ENCODE measurements around the gene CCSER1.
"Not testable (repeated sequence)": the region's sequence is repeated elsewhere in the genome, so short reads cannot be mapped to it uniquely, and the experiment has no call there.

Gene CCSER1

DNA sequence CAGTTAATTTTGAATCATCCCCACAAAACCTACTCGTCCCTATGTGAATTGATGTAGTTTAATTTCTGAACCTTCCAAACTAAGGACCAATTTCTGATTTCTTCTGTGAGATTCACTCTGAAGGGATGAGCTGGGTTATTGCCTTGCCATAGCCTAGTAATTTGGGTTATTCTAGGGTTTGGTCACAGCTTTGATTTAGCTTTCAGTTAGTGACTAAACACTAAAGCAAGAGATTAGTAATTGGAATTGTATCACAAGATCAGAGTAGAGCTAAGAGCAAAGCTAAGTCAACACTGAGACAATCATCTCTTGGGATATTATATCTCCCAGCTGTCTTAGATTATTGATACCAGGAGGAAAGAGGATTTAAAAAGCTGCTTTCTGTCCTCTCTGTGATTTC, 588.0 kb downstream of the CCSER1 start:
- DNase-seq (ENCODE audit: low read depth), result no peak

GRCh38 chr4:90718931-90719330, 591.7 kb downstream of the CCSER1 start:
- DNase-seq (ENCODE audit: low read depth), result no peak

- DNase-seq (ENCODE audit: low read depth), result no peak
These were observed 600.7 kb downstream of the CCSER1 start for GRCh38 chr4:90727938-90728337.

GRCh38 chr4:90730752-90731151, 603.6 kb downstream of the CCSER1 start:
- no peak for DNase-seq (ENCODE audit: low read depth)

GRCh38 chr4:90733211-90733610, 606.0 kb downstream of the CCSER1 start:
- DNase-seq (ENCODE audit: low read depth), result no peak

- DNase-seq (ENCODE audit: low read depth), result no peak
These were observed 618.0 kb downstream of the CCSER1 start for GRCh38 chr4:90745176-90745575.

GRCh38 chr4:90753068-90753467, 625.9 kb downstream of the CCSER1 start:
- no peak for DNase-seq (ENCODE audit: low read depth)

- no peak for DNase-seq (ENCODE audit: low read depth)
These were observed 630.4 kb downstream of the CCSER1 start for GRCh38 chr4:90757534-90758060.

DNA sequence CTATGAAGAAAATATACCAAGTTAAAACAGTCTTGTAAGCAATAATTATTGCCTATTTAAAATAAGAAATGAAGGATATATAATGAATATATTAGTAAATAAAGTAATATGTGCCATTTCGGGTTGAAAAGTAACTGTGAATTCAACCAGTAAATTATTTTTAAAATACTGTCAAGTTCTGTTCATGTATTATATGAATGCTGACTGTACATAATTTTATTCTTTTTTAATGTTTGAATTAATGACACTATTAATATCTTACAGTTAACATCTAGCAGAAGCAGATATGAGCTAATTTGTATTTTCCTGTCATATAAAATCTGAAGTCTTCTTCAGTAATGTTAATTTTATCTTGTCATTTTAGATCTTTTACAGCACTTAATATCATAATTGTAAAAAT, 632.9 kb downstream of the CCSER1 start:
- DNase-seq (ENCODE audit: low read depth), result no peak

- no peak for DNase-seq (ENCODE audit: low read depth)
These were observed 639.6 kb downstream of the CCSER1 start for GRCh38 chr4:90766837-90767236.

DNA sequence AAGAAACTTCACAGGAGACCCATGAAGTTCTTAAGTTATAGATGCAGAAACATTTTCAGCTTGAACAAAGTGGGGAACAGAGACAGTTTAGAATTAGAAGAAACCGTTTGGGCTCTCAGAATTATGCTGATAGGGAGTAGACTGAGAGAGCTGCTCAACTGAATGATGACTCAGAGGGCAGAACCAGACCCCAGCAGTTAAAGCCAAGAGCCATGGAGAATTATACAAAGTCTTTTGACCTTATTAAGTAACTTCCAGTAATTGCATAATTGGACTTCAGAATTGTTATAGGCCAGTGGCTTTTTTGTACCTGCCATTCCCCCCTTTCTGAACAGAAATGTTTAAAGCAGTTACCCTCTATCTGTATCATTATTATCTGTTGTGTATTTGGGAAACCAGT, 642.1 kb downstream of the CCSER1 start:
- no peak for DNase-seq (ENCODE audit: low read depth)

- no peak for DNase-seq (ENCODE audit: low read depth)
These were observed 653.0 kb downstream of the CCSER1 start for GRCh38 chr4:90780193-90780592.

DNA sequence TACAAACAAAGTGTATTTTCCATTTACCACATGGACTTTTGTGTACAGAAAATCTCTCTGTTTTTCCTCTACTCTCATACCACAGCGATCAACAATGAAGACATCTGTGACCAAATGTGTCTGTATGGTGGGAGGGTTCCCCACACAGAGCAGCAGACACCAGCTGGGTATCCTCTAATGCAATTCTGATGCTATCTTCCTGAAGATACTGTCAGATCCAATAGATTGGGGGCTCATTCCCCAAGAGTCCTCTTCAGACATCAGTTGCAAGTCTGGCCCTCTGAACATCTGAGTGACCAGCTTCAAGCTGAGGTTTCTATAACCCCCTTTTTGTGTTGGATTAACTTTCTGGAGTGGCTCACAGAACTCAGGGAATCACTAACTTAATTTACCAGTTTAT, 659.4 kb downstream of the CCSER1 start:
- DNase-seq (ENCODE audit: low read depth), result no peak

DNA sequence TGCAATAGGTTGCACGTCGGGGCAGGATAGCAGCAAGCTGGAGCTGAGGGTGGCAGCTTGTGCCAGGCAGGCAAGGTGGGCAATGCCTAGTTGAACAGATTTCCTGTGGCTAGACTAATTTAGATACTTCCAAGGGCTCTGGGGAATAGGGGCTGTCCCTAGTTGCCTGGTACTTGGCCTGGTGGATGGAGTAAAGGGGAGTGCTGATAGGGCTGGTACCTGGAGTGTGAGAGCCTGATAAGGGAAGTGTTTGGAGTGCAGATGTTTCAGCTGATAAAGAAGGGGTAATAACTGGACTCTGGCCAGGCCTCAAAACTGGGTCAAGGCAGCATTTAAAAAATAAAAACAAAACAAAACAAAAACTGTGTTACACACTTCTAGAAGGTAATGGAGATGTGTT, 665.5 kb downstream of the CCSER1 start:
- DNase-seq (ENCODE audit: low read depth), result no peak

- DNase-seq (ENCODE audit: low read depth), result no peak
These were observed 671.8 kb downstream of the CCSER1 start for GRCh38 chr4:90798948-90799347.

GRCh38 chr4:90799895-90800294, 672.7 kb downstream of the CCSER1 start:
- no peak for DNase-seq (ENCODE audit: low read depth)

- no peak for DNase-seq (ENCODE audit: low read depth)
These were observed 688.4 kb downstream of the CCSER1 start for GRCh38 chr4:90815569-90815968.

- DNase-seq (ENCODE audit: low read depth), result no peak
These were observed 689.6 kb downstream of the CCSER1 start for GRCh38 chr4:90816754-90817153.

GRCh38 chr4:90824266-90825150, 697.3 kb downstream of the CCSER1 start:
- no peak for DNase-seq (ENCODE audit: low read depth)

DNA sequence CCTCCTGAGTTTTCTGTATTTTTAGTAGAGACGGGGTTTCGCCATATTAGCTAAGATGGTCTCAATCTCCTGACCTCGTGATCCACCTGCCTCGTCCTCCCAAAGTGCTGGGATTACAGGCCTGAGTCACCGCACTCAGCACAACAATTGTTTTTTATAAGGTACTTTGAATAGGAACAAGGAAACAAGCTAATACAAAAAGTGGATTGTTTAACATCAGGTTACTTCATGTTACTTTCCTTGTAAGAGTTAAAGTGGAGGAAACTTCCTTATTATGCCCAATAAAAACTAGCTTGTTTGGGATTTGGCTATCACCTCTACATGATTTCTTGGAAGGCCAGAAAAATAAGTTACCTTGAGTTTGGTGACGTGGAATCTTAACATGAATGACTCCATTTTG, 698.7 kb downstream of the CCSER1 start:
- DNase-seq (ENCODE audit: low read depth), result no peak

- DNase-seq (ENCODE audit: low read depth), result no peak
These were observed 706.5 kb downstream of the CCSER1 start for GRCh38 chr4:90833706-90834105.

DNA sequence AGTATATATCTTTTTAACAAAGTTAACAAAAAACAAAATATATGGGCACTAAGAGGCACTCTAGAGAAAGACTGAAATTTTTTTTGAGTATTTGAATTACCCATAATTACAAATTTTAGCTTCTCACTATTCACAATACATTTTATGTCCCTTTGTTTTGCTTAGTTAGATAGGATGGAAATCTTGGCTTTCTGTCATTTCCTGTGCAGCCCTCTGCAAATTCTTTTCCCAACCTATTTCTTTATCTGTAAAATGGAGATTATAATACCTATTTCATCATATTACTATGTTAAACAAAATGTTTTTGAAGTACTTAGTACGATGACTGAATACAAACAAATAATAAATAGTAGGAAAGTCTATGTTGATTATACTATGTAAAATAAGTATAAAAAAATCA, 710.0 kb downstream of the CCSER1 start:
- no peak for DNase-seq (ENCODE audit: low read depth)

- DNase-seq (ENCODE audit: low read depth), result not testable (repeated sequence)
These were observed 711.7 kb downstream of the CCSER1 start for GRCh38 chr4:90838859-90839258.

DNA sequence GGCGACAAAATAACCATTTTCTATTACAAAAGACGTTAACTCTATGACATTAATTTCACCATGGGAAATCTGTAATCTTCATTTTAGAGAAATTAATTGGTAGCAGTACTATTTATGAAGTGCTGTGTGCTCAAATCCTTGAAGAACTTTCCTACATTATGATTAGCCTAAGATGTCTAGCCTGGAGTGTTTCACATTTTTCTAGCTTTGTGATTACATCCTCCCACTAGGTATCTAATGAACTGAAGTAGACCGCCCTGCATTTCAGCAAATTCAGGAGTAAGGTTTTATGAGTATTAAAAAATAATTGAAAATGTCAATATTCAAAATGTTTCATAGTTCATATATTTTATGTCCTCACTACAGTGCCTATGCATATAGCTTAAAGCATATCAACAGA, 713.1 kb downstream of the CCSER1 start:
- no peak for DNase-seq (ENCODE audit: low read depth)
